GM12864 (cell line): ENCODE results near the gene SYT7.
"Not testable (repeated sequence)": the region's sequence is repeated elsewhere in the genome, so short reads cannot be mapped to it uniquely, and the experiment has no call there.

Source experiments
- DNase-seq: peaks from one replicate; pipeline ENCODE4 v3.0.0-alpha.2; 2011; ENCODE audit warnings: low read depth
- H3K4me3 ChIP-seq: 2 replicates; pipeline ENCODE4 v1.5.1; 2011; ENCODE audit warnings: mild to moderate bottlenecking, low read depth, low read length, control low read depth
- CTCF ChIP-seq: IDR thresholded peaks from 2 replicates; pipeline ENCODE4 v1.5.1; 2011; ENCODE audit warnings: low read depth, mild to moderate bottlenecking, moderate library complexity, low read length, control low read depth, inconsistent platforms; ENCODE audit errors: missing control alignments

Gene SYT7

GRCh38 chr11:61486011-61486620, 94.8 kb downstream of the SYT7 start:
- DNase-seq, result no peak
- no peak for TF ChIP-seq CTCF
- H3K4me3 ChIP-seq, result no peak overlapping the region

- TF ChIP-seq CTCF, result no peak
- DNase-seq, result no peak
- no peak overlapping the region for H3K4me3 ChIP-seq
These were observed 95.8 kb downstream of the SYT7 start for GRCh38 chr11:61485080-61485479.

GRCh38 chr11:61484541-61484940, 96.3 kb downstream of the SYT7 start:
- TF ChIP-seq CTCF, result no peak
- H3K4me3 ChIP-seq, result no peak overlapping the region
- DNase-seq, result no peak

- DNase-seq, result no peak
- H3K4me3 ChIP-seq, result no peak overlapping the region
- peak; percentile 81 for TF ChIP-seq CTCF
These were observed 98.4 kb downstream of the SYT7 start for GRCh38 chr11:61482513-61482912.

GRCh38 chr11:61481806-61482205, 99.1 kb downstream of the SYT7 start:
- TF ChIP-seq CTCF, result no peak
- DNase-seq, result no peak
- H3K4me3 ChIP-seq, result no peak overlapping the region

GRCh38 chr11:61480994-61481335, 99.9 kb downstream of the SYT7 start:
- DNase-seq, result no peak
- no peak overlapping the region for H3K4me3 ChIP-seq
- no peak for TF ChIP-seq CTCF

- no peak for TF ChIP-seq CTCF
- H3K4me3 ChIP-seq, result no peak overlapping the region
These were observed 100.4 kb downstream of the SYT7 start for GRCh38 chr11:61480261-61480993.

GRCh38 chr11:61479360-61480058, 101.4 kb downstream of the SYT7 start:
- DNase-seq, H3K4me3 ChIP-seq: not testable (repeated sequence)

More at GRCh38 chr11:61480261-61480993, 100.4 kb downstream of the SYT7 start:
- no peak for DNase-seq
